Measurements from ENCODE around the gene RET.

The RET gene

GRCh38 chr10:43153901-43154300 is 77.0 kb downstream of the RET start:
- TF ChIP-seq, protein P1, sequence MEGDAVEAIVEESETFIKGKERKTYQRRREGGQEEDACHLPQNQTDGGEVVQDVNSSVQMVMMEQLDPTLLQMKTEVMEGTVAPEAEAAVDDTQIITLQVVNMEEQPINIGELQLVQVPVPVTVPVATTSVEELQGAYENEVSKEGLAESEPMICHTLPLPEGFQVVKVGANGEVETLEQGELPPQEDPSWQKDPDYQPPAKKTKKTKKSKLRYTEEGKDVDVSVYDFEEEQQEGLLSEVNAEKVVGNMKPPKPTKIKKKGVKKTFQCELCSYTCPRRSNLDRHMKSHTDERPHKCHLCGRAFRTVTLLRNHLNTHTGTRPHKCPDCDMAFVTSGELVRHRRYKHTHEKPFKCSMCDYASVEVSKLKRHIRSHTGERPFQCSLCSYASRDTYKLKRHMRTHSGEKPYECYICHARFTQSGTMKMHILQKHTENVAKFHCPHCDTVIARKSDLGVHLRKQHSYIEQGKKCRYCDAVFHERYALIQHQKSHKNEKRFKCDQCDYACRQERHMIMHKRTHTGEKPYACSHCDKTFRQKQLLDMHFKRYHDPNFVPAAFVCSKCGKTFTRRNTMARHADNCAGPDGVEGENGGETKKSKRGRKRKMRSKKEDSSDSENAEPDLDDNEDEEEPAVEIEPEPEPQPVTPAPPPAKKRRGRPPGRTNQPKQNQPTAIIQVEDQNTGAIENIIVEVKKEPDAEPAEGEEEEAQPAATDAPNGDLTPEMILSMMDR (IDR thresholded peaks at IDR 0.05; ENCODE audit: low read depth, low read length, poor library complexity, severe bottlenecking) = no peak
- TF ChIP-seq EZH2phosphoT487 (IDR thresholded peaks at IDR 0.05; ENCODE audit: borderline replicate concordance, low read length) = no peak
- no peaks in the 10 kb centered on the region for H3K9me2 ChIP-seq (replicated peaks; ENCODE audit: control insufficient read depth, low read length)
- no peaks in the 10 kb centered on the region for H3F3A ChIP-seq (ENCODE audit: control insufficient read depth, insufficient read depth)
- no peaks in the 10 kb centered on the region for H3K4me1 ChIP-seq (ENCODE audit: control insufficient read depth, low read length)
- no peak overlapping the region for H3K27ac ChIP-seq (ENCODE audit: low read depth, low read length)
- H3K4me3 ChIP-seq (ENCODE audit: low read length) = no peak overlapping the region
- H3K4me2 ChIP-seq (ENCODE audit: low read length) = no peak overlapping the region
- H3K36me3 ChIP-seq (ENCODE audit: control insufficient read depth, low read length) = no peaks in the 10 kb centered on the region
- peaks cover 59% of the 10 kb centered on the region for H3K79me2 ChIP-seq (ENCODE audit: control insufficient read depth, low read length)
- no peaks in the 10 kb centered on the region for H3K9me3 ChIP-seq (ENCODE audit: control insufficient read depth, insufficient read depth, low read length)
- H4K20me1 ChIP-seq (ENCODE audit: control insufficient read depth, insufficient read depth, low read depth, low read length) = no peaks in the 10 kb centered on the region
- no peaks in the 10 kb centered on the region for H3K27me3 ChIP-seq (ENCODE audit: control insufficient read depth, low read length)

GRCh38 chr10:43155221-43155620 is 78.4 kb downstream of the RET start:
- TF ChIP-seq, protein P1 (IDR thresholded peaks at IDR 0.05; ENCODE audit: low read depth, low read length, poor library complexity, severe bottlenecking) = no peak
- TF ChIP-seq EZH2phosphoT487 (IDR thresholded peaks at IDR 0.05; ENCODE audit: borderline replicate concordance, low read length) = no peak
- H3K27me3 ChIP-seq (ENCODE audit: control insufficient read depth, low read length) = no peaks in the 10 kb centered on the region
- H3K4me2 ChIP-seq (ENCODE audit: low read length) = no peak overlapping the region
- H3F3A ChIP-seq (ENCODE audit: control insufficient read depth, insufficient read depth) = no peaks in the 10 kb centered on the region
- peaks cover 50% of the 10 kb centered on the region for H3K79me2 ChIP-seq (ENCODE audit: control insufficient read depth, low read length)
- no peaks in the 10 kb centered on the region for H3K36me3 ChIP-seq (ENCODE audit: control insufficient read depth, low read length)
- no peak overlapping the region for H3K4me3 ChIP-seq (ENCODE audit: low read length)
- no peaks in the 10 kb centered on the region for H3K9me2 ChIP-seq (replicated peaks; ENCODE audit: control insufficient read depth, low read length)
- no peaks in the 10 kb centered on the region for H3K4me1 ChIP-seq (ENCODE audit: control insufficient read depth, low read length)
- H3K27ac ChIP-seq (ENCODE audit: low read depth, low read length) = no peak overlapping the region
- H4K20me1 ChIP-seq (ENCODE audit: control insufficient read depth, insufficient read depth, low read depth, low read length) = no peaks in the 10 kb centered on the region
- H3K9me3 ChIP-seq (ENCODE audit: control insufficient read depth, insufficient read depth, low read length) = no peaks in the 10 kb centered on the region

DNA sequence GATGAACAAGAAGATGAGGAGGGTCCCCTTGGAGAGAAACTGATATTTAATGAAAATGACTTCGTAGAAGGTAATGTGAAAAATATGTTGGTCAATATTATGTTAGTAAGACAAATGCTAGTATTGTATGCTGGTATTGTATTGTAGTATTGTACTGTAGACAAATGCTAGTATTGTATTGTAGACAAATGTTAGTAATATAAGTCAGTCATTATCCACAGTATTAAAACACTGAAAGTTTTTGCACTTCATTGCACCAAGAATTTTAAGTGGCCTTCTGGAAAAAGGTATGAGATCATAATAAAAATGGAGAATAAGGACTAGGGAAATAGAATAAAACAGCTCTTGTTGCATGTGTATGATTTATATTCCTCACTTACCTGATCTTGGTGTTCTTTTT is 78.9 kb downstream of the RET start:
- Histone ChIP-seq H3K9me2 (replicated peaks; ENCODE audit: control insufficient read depth, low read length) (no peaks in the 10 kb centered on the region), H3K27me3 (ENCODE audit: control insufficient read depth, low read length) (no peaks in the 10 kb centered on the region), H3K79me2 (ENCODE audit: control insufficient read depth, low read length) (peaks cover 45% of the 10 kb centered on the region), H3K9me3 (ENCODE audit: control insufficient read depth, insufficient read depth, low read length) (no peaks in the 10 kb centered on the region), H3K4me2 (ENCODE audit: low read length) (no peak overlapping the region), H3K27ac (ENCODE audit: low read depth, low read length) (no peak overlapping the region), H3K4me1 (ENCODE audit: control insufficient read depth, low read length) (no peaks in the 10 kb centered on the region), H3K4me3 (ENCODE audit: low read length) (no peak overlapping the region), H4K20me1 (ENCODE audit: control insufficient read depth, insufficient read depth, low read depth, low read length) (no peaks in the 10 kb centered on the region), H3K36me3 (ENCODE audit: control insufficient read depth, low read length) (no peaks in the 10 kb centered on the region), H3F3A (ENCODE audit: control insufficient read depth, insufficient read depth) (no peaks in the 10 kb centered on the region)
- TF ChIP-seq EZH2phosphoT487 (IDR thresholded peaks at IDR 0.05; ENCODE audit: borderline replicate concordance, low read length) = no peak
- TF ChIP-seq, protein P1 (IDR thresholded peaks at IDR 0.05; ENCODE audit: low read depth, low read length, poor library complexity, severe bottlenecking) = no peak

Data from DOHH2 (cell line).